Smooth muscle cell (in vitro differentiated cells): ENCODE results near the gene NEK2. TPM values are rescaled to one million over a fixed set of nuclear protein-coding genes. Genes with fewer than 3 reads are reported as not detected.

Source experiments
- DNase-seq: peaks from one replicate; lab custom pipeline; 2025; ENCODE audit not compliant: unreplicated experiment; lab: John Stamatoyannopoulos, UW
- H2AFZ ChIP-seq: fragments of 200-600 bp; sonication (generic); 2 replicates; pipeline ENCODE4 v1.6.0; 2016; ENCODE audit warnings: antibody characterized with exemption, low read depth, mild to moderate bottlenecking
- H3F3A ChIP-seq: fragments of 200-600 bp; sonication (generic); 2 replicates; pipeline ENCODE4 v1.6.0; 2017; ENCODE audit warnings: antibody characterized with exemption, low read depth
- H3K27ac ChIP-seq: fragments of 200-600 bp; sonication (generic); 2 replicates; pipeline ENCODE4 v1.5.1; 2016; ENCODE audit warnings: low read depth, mild to moderate bottlenecking
- H3K27me3 ChIP-seq: fragments of 200-600 bp; sonication (generic); 2 replicates; pipeline ENCODE4 v1.6.1; 2016; ENCODE audit warnings: low read depth, mild to moderate bottlenecking
- H3K36me3 ChIP-seq: fragments of 200-600 bp; sonication (generic); 2 replicates; pipeline ENCODE4 v1.5.1; 2016; ENCODE audit warnings: low read depth
- H3K4me1 ChIP-seq: fragments of 200-600 bp; sonication (generic); 2 replicates; pipeline ENCODE4 v1.5.1; 2016; ENCODE audit warnings: low read depth
- H3K4me2 ChIP-seq: fragments of 200-600 bp; sonication (generic); 2 replicates; pipeline ENCODE4 v1.6.0; 2016; ENCODE audit warnings: mild to moderate bottlenecking
- H3K4me3 ChIP-seq: fragments of 200-600 bp; sonication (generic); 2 replicates; pipeline ENCODE4 v1.5.1; 2016; ENCODE audit warnings: mild to moderate bottlenecking
- H3K79me2 ChIP-seq: fragments of 200-600 bp; sonication (generic); 2 replicates; pipeline ENCODE4 v1.6.0; 2016; ENCODE audit warnings: low read depth, mild to moderate bottlenecking
- H3K9ac ChIP-seq: fragments of 200-600 bp; sonication (generic); 2 replicates; pipeline ENCODE4 v1.6.0; 2016; ENCODE audit warnings: low read depth
- H3K9me3 ChIP-seq: fragments of 200-600 bp; sonication (generic); replicated peaks from 2 replicates; pipeline ENCODE4 v1.5.1; 2016; ENCODE audit warnings: low read depth
- H4K20me1 ChIP-seq: fragments of 200-600 bp; sonication (generic); 2 replicates; pipeline ENCODE4 v1.6.0; 2016; ENCODE audit warnings: low read depth
- CTCF ChIP-seq: fragments of 200-600 bp; sonication (generic); IDR thresholded peaks from 2 replicates; pipeline ENCODE4 v1.5.1; 2017; ENCODE audit warnings: borderline replicate concordance, mild to moderate bottlenecking, antibody characterized with exemption; ENCODE audit not compliant: insufficient read depth, poor library complexity, severe bottlenecking
- WGBS: methylation state at CpG from one replicate; pipeline ENCODE4 v1.1.7; 2016; ENCODE audit warnings: low lambda C conversion rate; 5-methylcytosine and 5-hydroxymethylcytosine counted together
- polyA plus RNA-seq: library from polyadenylated mRNA; unstranded; fragments of >200 nt; fragmentation: Nextera tagmentation; extraction: Ambion mirVana; gene quantifications from 2 replicates; pipeline ENCODE4 v1.2.1, GENCODE V29; 2016
- total RNA-seq: library from RNA; depleted of rRNA; stranded (reverse); fragments of >200 nt; gene quantifications from 2 replicates; pipeline ENCODE4 v1.2.3, GENCODE V29; 2014

Gene NEK2
- total and polyA plus RNA-seq, 2 experiments from 2014 or later: 7.2 to 12.6 TPM

- Histone ChIP-seq H3K27ac (no peak overlapping the region), H2AFZ (no peak overlapping the region), H3K4me3 (no peak overlapping the region), H3K4me2 (no peak overlapping the region), H3F3A (no peaks in the 10 kb centered on the region), H3K36me3 (no peaks in the 10 kb centered on the region), H3K79me2 (peaks cover 3% of the 10 kb centered on the region), H4K20me1 (no peaks in the 10 kb centered on the region), H3K9me3 (no peaks in the 10 kb centered on the region), H3K27me3 (no peaks in the 10 kb centered on the region), H3K9ac (no peak overlapping the region), H3K4me1 (peaks cover 16% of the 10 kb centered on the region)
- DNase-seq: no peak
- TF ChIP-seq CTCF: no peak
- WGBS: 83% methylated on average over 6 of the region's 6 CpGs
Measured at GRCh38 chr1:211677659-211678058, 2.2 kb upstream of the NEK2 start.

DNA sequence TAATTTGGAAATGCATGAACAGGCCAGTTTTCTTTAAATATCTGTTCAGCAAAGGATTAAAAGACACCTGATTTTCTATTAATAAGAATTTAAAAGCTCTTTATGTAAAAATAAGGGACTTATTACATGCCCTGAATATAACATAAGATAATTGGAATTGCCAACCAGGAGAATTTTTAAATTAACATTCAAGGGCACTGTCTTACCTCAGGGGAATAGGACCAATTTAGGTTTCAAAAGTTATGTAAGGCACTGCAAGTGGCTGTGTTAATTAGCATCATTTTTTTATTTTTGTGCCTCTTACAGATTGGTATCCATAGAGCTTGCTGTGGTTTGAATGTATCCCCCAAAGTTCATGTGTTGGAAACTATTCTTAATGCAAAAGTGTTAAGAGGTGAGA lies 1.3 kb upstream of the NEK2 start:
- no peaks in the 10 kb centered on the region for H4K20me1 ChIP-seq
- no peak overlapping the region for H3K27ac ChIP-seq
- no peak overlapping the region for H2AFZ ChIP-seq
- no peak for TF ChIP-seq CTCF
- no peak overlapping the region for H3K4me2 ChIP-seq
- no peak overlapping the region for H3K9ac ChIP-seq
- DNase-seq: no peak
- H3F3A ChIP-seq: no peaks in the 10 kb centered on the region
- no peak overlapping the region for H3K4me3 ChIP-seq
- peaks cover 16% of the 10 kb centered on the region for H3K4me1 ChIP-seq
- H3K9me3 ChIP-seq: no peaks in the 10 kb centered on the region
- H3K36me3 ChIP-seq: no peaks in the 10 kb centered on the region
- peaks cover 3% of the 10 kb centered on the region for H3K79me2 ChIP-seq
- H3K27me3 ChIP-seq: no peaks in the 10 kb centered on the region

DNA sequence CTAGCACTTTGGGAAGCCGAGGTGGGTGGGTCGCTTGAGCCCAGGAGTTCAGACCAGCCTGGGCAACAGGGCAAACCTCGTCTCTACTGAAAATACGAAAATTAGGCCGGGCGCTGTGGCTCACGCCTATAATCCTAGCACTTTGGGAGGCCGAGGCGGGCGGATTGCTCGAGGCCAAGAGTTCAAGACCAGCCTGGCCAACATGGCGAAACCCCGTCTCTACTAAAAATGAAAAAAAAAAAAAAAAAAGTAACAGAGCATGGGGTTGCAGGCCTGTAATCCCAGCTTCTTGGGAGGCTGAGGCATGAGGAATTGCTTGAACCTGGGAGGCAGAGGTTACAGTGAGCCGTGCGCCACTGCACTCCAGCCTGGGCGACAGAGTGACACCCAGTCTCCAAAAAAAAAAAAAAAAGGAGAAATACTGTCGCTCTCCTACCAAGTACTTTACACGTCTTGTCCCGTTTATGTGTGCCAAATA lies 724 bp upstream of the NEK2 start:
- WGBS: 39% methylated on average over 16 of the region's 19 CpGs
- H3K4me1 ChIP-seq: peaks cover 14% of the 10 kb centered on the region
- peak overlapping the region; percentile 99 for H2AFZ ChIP-seq
- no peaks in the 10 kb centered on the region for H3F3A ChIP-seq
- peak overlapping the region; percentile 97 for H3K4me2 ChIP-seq
- no peak for DNase-seq
- H3K4me3 ChIP-seq: peak overlapping the region; percentile 64
- H3K27ac ChIP-seq: no peak overlapping the region
- peak overlapping the region; percentile 59 for H3K9ac ChIP-seq
- H3K9me3 ChIP-seq: no peaks in the 10 kb centered on the region
- H3K36me3 ChIP-seq: no peaks in the 10 kb centered on the region
- TF ChIP-seq CTCF: no peak
- peaks cover 3% of the 10 kb centered on the region for H3K79me2 ChIP-seq
- no peaks in the 10 kb centered on the region for H4K20me1 ChIP-seq
- H3K27me3 ChIP-seq: no peaks in the 10 kb centered on the region

DNA sequence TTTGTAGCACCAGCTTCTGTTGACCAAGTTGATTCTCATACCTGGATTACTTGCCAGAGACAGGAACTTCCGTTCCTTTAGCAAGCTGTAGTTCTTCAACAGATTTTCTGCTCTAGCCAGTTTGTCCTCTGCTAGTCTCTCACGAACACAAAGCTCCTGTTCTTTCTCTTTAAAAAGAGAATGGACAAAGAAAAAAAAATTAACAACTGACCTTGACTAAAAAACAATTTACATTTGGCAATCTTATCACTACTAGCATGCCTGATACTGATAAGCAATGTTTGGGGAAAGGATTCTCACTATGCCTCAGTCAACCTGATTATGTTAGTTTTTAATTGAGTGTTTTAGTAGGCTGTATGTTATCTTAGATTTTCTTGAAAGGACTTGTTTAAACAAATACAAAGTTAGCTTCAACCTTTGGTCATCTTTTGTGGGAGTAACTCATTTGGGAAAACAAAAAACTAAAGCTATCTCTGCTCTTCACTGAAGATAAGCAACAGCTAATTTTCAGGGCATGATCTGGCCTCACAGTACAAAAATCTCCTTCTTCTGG lies 8.3 kb downstream of the NEK2 start:
- no peak overlapping the region for H2AFZ ChIP-seq
- H3K36me3 ChIP-seq: no peaks in the 10 kb centered on the region
- H3K79me2 ChIP-seq: no peaks in the 10 kb centered on the region
- H3K27ac ChIP-seq: no peak overlapping the region
- no peak for TF ChIP-seq CTCF
- DNase-seq: no peak
- H4K20me1 ChIP-seq: no peaks in the 10 kb centered on the region
- 78% methylated on average over 2 of the region's 2 CpGs for WGBS
- no peaks in the 10 kb centered on the region for H3K4me1 ChIP-seq
- H3K9ac ChIP-seq: no peak overlapping the region
- no peak overlapping the region for H3K4me2 ChIP-seq
- no peaks in the 10 kb centered on the region for H3K9me3 ChIP-seq
- no peaks in the 10 kb centered on the region for H3F3A ChIP-seq
- H3K4me3 ChIP-seq: no peak overlapping the region
- H3K27me3 ChIP-seq: no peaks in the 10 kb centered on the region
